GM20431 (cell line): ENCODE data around the gene NUP160.
"Not testable (repeated sequence)": the region's sequence is repeated elsewhere in the genome, so short reads cannot be mapped to it uniquely, and the experiment has no call there.

Experiments used
- in situ Hi-C: fragments of 300-500 bp; cut with MseI, MboI; formaldehyde crosslinking; loops from one replicate; pipeline ENCODE4 v1.15.0; 2020; ENCODE audit warnings: low sequenced_read_pairs; ENCODE audit not compliant: unreplicated experiment

The NUP160 gene, protein sequence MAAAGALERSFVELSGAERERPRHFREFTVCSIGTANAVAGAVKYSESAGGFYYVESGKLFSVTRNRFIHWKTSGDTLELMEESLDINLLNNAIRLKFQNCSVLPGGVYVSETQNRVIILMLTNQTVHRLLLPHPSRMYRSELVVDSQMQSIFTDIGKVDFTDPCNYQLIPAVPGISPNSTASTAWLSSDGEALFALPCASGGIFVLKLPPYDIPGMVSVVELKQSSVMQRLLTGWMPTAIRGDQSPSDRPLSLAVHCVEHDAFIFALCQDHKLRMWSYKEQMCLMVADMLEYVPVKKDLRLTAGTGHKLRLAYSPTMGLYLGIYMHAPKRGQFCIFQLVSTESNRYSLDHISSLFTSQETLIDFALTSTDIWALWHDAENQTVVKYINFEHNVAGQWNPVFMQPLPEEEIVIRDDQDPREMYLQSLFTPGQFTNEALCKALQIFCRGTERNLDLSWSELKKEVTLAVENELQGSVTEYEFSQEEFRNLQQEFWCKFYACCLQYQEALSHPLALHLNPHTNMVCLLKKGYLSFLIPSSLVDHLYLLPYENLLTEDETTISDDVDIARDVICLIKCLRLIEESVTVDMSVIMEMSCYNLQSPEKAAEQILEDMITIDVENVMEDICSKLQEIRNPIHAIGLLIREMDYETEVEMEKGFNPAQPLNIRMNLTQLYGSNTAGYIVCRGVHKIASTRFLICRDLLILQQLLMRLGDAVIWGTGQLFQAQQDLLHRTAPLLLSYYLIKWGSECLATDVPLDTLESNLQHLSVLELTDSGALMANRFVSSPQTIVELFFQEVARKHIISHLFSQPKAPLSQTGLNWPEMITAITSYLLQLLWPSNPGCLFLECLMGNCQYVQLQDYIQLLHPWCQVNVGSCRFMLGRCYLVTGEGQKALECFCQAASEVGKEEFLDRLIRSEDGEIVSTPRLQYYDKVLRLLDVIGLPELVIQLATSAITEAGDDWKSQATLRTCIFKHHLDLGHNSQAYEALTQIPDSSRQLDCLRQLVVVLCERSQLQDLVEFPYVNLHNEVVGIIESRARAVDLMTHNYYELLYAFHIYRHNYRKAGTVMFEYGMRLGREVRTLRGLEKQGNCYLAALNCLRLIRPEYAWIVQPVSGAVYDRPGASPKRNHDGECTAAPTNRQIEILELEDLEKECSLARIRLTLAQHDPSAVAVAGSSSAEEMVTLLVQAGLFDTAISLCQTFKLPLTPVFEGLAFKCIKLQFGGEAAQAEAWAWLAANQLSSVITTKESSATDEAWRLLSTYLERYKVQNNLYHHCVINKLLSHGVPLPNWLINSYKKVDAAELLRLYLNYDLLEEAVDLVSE (N-terminal part only)

DNA sequence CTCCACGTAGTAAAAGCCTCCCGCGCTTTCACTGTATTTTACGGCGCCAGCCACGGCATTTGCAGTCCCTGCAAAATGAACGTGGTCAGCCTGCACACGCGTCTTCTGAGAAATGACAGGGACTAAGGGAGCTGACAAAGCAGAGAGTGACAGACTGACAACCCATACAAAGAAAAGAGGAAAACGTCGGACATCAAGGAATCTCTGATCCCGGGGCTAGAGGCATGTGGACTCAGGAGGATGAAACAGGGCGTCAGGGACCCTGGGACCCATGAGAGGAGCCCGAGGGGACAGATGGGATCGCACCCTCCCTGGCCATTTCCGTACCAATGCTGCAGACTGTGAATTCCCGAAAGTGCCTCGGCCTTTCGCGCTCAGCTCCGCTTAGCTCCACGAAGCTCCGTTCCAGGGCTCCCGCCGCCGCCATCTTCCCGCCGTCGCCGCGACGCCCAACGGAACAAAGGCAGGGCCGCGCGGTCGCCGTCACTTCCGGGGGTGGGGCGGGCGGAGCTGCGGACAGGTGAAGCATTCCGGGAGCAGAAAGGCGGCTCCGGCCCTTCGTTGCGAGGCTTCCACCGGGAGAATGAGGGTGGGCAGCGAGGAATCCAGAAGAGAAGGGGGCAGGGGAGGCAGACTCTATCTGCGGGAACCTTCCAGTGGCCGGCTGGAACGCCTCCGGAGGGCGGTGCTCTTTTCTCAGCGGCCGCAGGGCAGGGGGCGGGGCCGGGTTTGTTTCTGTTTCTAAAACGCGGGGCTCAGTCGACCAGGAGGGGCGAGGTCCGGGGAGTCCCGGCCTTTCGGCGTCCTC lies at the start of gene NUP160:
Gene NUP160, minus strand, starts transcription at position 459 of the 808 bp plus-strand sequence. Its CDS starts 32 bp downstream, at position 427.
- in situ Hi-C loops = no loop called here

DNA sequence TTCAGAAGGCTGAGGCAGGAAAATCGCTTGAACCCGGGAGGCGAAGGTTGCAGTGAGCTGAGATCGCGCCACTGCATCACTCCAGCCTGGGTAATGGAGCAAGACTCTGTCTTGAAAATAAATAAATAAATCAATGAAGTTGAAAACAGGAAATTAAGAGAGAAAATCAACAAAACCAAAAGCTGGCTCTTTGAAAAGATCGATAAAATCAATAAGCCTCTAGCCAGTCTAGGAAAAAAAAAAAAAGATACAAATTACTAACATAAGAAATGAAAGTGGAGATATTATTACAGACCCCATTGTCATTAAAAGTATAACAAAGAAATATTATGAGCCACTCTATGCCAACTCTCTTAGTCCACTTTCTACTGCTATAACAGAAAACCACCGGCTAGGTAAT lies 48.0 kb upstream of the NUP160 start:
- in situ Hi-C loops = no loop called here

DNA sequence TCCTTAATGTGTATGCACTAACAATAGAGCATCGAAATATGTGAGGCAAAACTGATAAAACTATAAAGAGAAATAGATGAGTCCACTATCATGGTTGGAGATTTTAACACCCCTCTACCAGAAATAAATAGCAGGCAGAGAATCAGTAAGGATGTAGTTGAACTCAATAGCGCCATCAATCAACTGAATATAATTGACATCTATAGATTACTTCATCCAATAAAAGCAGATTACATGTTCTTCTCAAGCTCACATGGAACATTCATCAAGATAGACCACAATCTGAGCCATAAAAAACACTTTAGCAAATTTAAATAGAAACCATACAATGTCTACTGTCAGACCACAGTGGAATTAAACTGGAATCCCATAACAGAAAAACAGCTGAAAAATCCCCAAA lies 46.9 kb upstream of the NUP160 start:
- in situ Hi-C loops = no loop called here

DNA sequence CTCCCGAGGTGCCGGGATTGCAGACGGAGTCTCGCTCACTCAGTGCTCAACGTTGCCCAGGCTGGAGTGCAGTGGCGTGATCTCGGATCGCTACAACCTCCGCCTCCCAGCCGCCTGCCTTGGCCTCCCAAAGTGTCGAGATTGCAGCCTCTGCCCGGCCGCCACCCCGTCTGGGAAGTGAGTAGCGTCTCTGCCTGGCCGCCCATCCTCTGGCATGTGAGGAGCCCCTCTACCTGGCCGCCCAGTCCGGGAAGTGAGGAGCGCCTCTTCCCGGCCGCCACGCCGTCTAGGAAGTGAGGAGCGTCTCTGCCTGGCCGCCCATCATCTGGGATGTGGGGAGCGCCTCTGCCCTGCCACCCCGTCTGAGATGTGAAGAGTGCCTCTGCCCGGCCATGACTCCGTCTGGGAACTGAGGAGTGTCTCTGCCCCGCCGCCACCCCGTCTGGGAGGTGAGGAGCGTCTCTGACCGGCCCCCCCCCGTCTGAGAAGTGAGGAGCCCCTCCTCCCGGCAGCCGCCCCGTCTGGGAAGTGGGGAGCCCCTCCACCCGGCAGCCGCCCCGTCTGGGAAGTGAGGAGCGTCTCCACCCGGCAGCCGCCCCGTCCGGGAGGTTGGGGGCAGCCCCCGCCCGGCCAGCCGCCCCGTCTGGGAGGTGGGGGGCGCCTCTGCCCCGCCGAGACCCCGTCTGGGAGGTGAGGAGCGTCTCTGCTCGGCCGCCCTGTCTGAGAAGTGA lies 44.6 kb upstream of the NUP160 start:
- in situ Hi-C loops = not testable (repeated sequence)

DNA sequence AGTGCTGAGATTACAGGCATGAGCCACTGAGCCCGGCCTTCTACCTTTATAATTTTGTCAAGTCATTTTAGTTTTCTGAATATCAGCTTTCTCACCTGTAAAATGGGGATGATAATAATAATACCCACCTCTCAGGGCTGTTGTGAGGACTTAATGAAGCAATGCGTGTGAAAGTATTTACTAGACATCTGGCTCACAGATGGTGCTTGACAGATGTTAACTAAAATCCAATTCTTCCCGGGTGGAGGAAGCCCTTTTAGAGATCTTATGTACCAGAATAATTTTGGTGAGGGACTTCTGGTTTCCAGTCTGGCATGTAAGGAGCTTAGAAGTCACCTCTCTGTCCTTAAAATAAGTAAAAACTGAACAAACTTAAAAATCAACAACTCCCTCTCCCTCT lies 43.7 kb upstream of the NUP160 start:
- in situ Hi-C loops = no loop called here

DNA sequence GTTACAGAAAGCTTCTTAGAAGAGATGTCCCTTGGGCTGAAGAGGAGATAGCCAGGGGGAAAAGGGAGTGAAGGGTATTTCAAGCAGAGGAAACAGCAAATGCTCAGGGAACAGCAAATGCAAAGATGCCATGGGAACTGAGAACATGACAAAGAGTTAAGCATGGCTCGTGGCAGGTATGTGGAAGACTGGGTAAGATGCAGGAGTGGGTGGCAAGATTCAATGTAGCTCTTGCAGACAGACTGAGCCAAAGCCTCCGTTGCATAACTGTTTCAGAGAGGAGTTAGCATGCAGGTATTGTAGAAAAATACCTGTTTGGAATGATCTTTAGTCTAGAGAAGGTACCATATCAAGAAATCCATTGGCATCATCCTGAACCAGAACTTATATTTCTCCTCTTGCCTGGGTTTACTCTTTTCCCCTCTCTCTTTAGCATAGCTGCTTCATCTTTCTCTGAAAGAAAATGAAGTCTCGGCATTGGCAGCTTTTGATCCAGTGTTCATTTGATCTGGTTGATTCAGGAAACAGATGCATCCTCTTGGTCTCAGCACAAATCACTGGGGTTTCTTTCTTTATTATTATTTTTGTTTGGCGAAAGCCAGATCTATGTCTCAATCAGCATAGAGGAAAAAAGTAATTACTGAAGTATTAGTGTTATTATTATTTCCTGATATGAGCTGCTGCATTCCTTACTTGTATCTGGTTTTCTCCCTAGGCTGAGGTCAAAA lies 41.7 kb upstream of the NUP160 start:
- in situ Hi-C loops = no loop called here

DNA sequence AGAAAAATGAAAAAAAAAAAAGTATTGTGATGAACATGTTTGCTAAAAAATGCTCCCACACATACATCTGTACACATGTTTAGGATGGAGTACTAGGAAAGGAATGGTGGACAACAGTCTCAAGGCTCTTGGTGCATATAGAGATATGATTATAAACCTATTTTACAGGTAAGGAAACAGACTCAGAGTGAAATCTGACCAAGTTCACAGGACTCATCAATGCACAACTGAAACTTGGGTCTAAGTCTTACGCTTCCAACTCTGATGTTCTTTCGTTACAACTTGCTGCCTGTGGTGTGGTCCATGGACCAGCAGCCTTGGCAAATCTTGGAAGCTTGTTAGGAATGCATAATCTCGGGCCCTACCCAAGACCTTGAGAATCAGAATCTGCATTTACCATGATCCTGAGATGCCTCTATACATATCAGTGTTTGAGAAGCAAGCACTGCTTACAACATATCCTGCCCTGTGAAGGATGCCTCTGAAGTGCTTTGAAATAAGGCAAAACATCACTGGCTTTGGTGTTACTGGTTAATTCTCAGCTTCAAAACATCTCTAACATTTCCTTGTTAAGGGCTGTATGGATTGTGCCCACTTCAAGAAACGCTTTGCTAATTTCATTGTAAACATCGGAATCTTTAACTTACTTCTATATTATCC lies 39.9 kb upstream of the NUP160 start:
- in situ Hi-C loops = no loop called here

DNA sequence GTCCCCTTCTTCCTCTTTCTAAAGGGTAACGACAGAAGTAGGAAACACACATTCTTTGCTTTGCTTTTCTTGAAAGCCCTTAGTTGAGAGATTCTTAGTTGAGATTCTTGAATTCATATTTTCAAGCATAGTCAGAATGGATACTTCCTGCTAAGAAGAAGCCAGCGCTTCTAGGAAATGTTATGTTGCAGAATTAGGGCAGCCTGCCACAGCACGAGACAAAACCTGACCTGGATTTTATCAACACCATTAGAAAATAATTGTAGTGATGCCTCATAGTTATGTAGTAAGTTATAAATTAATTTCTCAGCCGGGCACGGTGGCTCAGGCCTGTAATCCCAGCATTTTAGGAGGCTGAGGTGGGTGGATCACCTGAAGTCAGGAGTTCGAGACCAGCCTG lies 37.9 kb upstream of the NUP160 start:
- in situ Hi-C loops = no loop called here

DNA sequence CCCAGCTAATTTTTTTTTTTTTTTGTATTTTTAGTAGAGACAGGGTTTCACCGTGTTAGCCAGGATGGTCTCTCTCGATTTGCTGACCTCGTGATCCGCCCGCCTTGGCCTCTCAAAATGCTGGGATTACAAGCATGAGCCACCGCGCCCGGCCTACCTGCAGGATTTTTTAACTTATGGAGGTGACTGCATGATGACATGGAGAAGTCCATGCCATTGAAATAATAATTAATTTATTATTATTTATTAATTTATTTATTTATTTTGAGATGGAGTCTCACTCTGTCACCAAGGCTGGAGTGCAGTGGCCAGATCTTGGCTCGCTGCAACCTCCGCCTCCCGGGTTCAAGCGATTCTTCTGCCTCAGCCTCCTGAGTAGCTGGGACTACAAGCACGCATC lies 34.3 kb upstream of the NUP160 start:
- in situ Hi-C loops = not testable (repeated sequence)

DNA sequence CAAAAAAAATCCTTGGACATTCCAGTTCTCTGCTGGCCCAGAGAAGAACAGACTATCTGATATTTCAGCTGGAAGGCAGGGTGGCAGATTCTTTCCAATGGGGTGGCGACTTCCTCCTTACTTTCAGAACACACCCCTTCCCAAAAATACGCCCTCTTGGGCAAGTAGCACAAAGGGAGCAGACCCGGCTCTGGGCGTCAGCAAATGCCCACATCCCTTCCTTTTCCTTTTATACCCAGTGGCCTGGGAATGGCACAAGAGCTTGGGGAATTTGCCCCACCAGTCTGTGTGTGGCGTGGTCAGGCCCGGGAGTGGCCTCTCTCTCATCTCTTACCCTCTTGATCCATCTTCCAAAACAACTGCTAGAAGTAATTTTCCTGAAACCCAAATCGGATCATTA lies 33.0 kb upstream of the NUP160 start:
- in situ Hi-C loops = no loop called here

DNA sequence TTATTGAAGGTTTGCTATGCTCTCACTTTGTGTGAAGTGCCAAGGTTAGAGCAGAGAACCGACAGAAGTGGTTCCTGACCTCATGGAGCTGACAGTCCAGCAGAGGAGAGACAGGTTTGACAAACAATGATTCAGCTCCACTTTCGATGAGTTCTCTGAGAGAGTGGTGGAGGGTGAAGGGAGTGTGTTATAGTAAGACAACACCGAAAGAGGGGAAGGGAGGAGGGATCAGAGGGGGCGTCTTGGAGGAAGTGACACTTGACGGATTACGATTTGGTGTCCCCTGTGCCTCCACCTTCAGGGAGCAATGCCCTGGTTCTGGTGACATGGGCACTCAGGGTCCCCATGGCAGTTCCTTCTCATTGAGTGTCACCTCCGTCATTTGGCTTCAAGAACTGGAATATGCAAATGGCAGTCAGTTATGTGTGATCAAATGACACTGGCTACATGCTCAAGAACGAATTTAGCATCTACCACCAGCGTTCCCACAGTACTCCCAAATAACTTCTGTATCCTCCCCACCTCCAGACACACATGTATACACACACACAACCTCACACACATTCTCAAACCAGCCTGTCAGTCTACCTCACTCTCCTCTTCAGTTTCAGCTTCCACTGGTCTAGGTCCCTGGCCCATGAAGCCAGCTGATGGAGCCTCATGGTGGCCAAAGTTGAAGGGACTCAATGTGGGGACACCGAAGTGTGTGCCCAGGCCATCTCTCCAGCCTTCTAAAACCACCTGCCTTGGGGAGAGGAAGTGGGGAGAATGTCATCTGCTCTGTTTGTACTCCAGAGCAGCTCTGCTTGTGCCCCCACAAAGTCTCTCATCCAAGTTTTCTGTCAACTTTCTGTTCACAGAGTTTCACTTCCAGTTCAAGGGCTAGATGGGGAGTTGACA lies 31.4 kb upstream of the NUP160 start:
- in situ Hi-C loops = no loop called here

DNA sequence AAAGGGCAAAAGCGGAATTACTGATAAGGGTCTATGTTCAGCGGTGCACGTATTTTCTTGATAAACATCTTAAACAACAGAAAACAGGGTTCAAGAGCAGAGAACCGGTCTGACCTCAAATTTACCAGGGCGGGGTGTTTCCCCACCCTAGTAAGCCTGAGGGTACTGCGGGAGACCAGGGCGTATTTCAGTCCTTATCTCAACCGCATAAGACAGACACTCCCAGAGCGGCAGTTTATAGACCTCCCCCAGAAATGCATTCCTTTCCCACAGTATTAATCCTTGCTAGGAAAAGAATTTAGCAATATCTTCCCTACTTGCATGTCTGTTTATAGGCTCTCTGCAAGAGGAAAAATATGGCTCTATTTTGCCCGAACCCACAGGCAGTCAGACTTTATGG lies 27.7 kb upstream of the NUP160 start:
- in situ Hi-C loops = not testable (repeated sequence)

DNA sequence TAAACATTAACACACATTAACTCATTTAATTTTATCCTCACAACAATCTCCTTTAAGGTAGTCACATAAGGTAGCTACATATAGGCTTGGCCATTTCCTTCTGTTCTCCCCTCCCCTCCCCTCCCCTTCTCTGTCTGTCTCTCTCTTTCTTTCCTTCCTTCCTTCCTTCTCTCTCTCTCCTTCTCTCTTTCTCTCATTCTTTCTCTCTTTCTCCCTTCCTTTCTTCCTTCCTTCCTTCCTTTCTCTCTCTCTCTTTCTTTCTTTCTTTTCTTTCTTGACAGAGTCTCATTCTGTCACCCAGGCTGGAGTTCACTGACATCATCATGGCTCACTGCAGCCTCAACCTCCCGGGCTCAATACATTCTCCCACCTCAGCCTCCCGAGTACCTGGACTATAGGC lies 22.3 kb upstream of the NUP160 start:
- in situ Hi-C loops = no loop called here

DNA sequence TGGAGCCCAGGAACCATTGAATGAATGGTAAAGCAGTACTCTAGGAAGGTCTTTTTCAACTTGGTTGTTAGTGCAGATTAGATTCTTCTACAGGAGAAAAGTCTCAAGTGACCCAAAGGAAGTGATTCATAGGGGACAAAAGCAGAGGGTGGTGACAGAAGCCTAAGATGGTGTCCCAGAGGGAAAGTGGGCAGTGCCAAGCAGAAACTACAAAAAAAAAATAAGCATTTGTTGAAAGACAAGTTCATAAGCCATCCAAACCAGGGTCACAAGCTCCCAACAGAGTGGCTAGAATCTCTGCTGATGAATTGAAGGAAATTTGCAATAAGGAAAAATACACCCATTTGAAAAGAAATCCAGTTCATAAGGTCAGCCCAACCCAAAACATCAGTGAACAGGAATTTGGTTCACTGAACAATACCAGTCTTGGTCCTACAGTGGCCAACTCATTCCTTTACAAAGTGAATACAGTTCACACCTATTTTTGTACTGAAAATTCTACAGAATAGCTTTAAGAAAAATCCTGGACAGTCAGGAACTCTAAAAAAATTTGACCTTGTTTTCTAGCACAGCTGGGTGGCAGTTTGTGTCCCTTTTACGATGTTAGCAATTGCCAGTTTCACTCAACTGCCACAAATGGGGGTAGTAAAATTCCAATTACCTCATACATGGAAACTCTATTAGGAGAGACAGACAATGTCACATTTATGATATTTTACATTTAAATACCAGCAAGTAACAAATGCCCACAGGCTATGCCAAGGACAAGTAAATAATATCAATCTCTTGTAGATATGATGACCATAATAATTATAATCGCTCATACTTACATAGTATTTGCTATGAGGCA lies 21.6 kb upstream of the NUP160 start:
- in situ Hi-C loops = no loop called here

DNA sequence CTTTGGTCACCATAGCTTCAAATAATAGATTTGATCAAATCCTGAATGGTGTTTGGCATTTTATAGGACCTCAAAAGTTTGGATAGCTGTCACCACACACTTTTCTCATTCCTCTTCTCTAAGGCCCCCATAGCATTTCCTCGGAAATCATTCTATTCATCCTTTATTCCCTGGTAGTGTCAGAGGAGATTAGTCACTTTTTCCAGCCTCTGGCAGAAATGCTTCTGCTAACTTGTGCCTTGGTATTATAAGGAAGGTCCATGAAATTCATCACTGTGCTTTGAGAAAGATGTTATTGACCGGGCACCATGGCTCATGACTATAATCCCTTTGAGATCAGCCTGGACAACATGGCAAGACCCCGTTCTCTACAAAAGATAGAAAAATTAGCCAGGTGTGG lies 19.7 kb upstream of the NUP160 start:
- in situ Hi-C loops = no loop called here

DNA sequence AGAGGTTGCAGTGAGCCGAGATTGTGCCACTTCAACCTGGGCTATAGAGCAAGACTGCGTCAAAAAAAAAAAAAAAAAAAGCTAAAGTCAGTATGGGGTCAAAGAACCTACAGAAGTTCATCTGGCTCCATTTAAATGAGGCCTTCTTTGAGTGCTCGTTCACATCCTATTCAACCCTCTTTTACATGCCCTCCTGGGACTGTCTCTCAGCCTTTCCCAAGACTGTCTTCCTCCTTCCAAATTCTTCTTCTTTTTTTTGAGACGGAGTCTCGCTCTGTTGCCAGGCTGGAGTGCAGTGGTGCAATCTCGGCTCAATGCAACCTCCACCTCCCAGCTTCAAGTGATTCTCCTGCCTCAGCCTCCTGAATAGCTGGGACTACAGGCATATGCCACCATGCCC lies 18.7 kb upstream of the NUP160 start:
- in situ Hi-C loops = not testable (repeated sequence)
